Smooth muscle cell (in vitro differentiated cells): ENCODE measurements around the gene ALS2CL. TPM values are rescaled to one million over a fixed set of nuclear protein-coding genes. Genes with fewer than 3 reads are reported as not detected.

Experiments
- DNase-seq: peaks from one replicate; lab custom pipeline; 2025; ENCODE audit not compliant: unreplicated experiment; lab: John Stamatoyannopoulos, UW
- H2AFZ ChIP-seq: fragments of 200-600 bp; sonication (generic); 2 replicates; pipeline ENCODE4 v1.6.0; 2016; ENCODE audit warnings: antibody characterized with exemption, low read depth, mild to moderate bottlenecking
- H3F3A ChIP-seq: fragments of 200-600 bp; sonication (generic); 2 replicates; pipeline ENCODE4 v1.6.0; 2017; ENCODE audit warnings: antibody characterized with exemption, low read depth
- H3K27ac ChIP-seq: fragments of 200-600 bp; sonication (generic); 2 replicates; pipeline ENCODE4 v1.5.1; 2016; ENCODE audit warnings: low read depth, mild to moderate bottlenecking
- H3K27me3 ChIP-seq: fragments of 200-600 bp; sonication (generic); 2 replicates; pipeline ENCODE4 v1.6.1; 2016; ENCODE audit warnings: low read depth, mild to moderate bottlenecking
- H3K36me3 ChIP-seq: fragments of 200-600 bp; sonication (generic); 2 replicates; pipeline ENCODE4 v1.5.1; 2016; ENCODE audit warnings: low read depth
- H3K4me1 ChIP-seq: fragments of 200-600 bp; sonication (generic); 2 replicates; pipeline ENCODE4 v1.5.1; 2016; ENCODE audit warnings: low read depth
- H3K4me2 ChIP-seq: fragments of 200-600 bp; sonication (generic); 2 replicates; pipeline ENCODE4 v1.6.0; 2016; ENCODE audit warnings: mild to moderate bottlenecking
- H3K4me3 ChIP-seq: fragments of 200-600 bp; sonication (generic); 2 replicates; pipeline ENCODE4 v1.5.1; 2016; ENCODE audit warnings: mild to moderate bottlenecking
- H3K79me2 ChIP-seq: fragments of 200-600 bp; sonication (generic); 2 replicates; pipeline ENCODE4 v1.6.0; 2016; ENCODE audit warnings: low read depth, mild to moderate bottlenecking
- H3K9ac ChIP-seq: fragments of 200-600 bp; sonication (generic); 2 replicates; pipeline ENCODE4 v1.6.0; 2016; ENCODE audit warnings: low read depth
- H3K9me3 ChIP-seq: fragments of 200-600 bp; sonication (generic); replicated peaks from 2 replicates; pipeline ENCODE4 v1.5.1; 2016; ENCODE audit warnings: low read depth
- H4K20me1 ChIP-seq: fragments of 200-600 bp; sonication (generic); 2 replicates; pipeline ENCODE4 v1.6.0; 2016; ENCODE audit warnings: low read depth
- CTCF ChIP-seq: fragments of 200-600 bp; sonication (generic); IDR thresholded peaks from 2 replicates; pipeline ENCODE4 v1.5.1; 2017; ENCODE audit warnings: borderline replicate concordance, mild to moderate bottlenecking, antibody characterized with exemption; ENCODE audit not compliant: insufficient read depth, poor library complexity, severe bottlenecking
- WGBS: methylation state at CpG from one replicate; pipeline ENCODE4 v1.1.7; 2016; ENCODE audit warnings: low lambda C conversion rate; 5-methylcytosine and 5-hydroxymethylcytosine counted together
- polyA plus RNA-seq: library from polyadenylated mRNA; unstranded; fragments of >200 nt; fragmentation: Nextera tagmentation; extraction: Ambion mirVana; gene quantifications from 2 replicates; pipeline ENCODE4 v1.2.1, GENCODE V29; 2016
- total RNA-seq: library from RNA; depleted of rRNA; stranded (reverse); fragments of >200 nt; gene quantifications from 2 replicates; pipeline ENCODE4 v1.2.3, GENCODE V29; 2014

The ALS2CL gene
- total and polyA plus RNA-seq, 2 experiments from 2014 or later = 8.5 to 9.4 TPM

GRCh38 chr3:46681856-46682540 is 11.5 kb downstream of the ALS2CL start:
- no peaks in the 10 kb centered on the region for H3K79me2 ChIP-seq
- no peak for TF ChIP-seq CTCF
- no peak overlapping the region for H2AFZ ChIP-seq
- no peaks in the 10 kb centered on the region for H3F3A ChIP-seq
- no peaks in the 10 kb centered on the region for H4K20me1 ChIP-seq
- H3K9me3 ChIP-seq = no peaks in the 10 kb centered on the region
- H3K9ac ChIP-seq = no peak overlapping the region
- WGBS = 90% methylated on average over 13 of the region's 13 CpGs
- DNase-seq = no peak
- no peak overlapping the region for H3K4me3 ChIP-seq
- H3K4me1 ChIP-seq = no peaks in the 10 kb centered on the region
- no peak overlapping the region for H3K4me2 ChIP-seq
- H3K27ac ChIP-seq = no peak overlapping the region
- H3K27me3 ChIP-seq = no peaks in the 10 kb centered on the region
- H3K36me3 ChIP-seq = no peaks in the 10 kb centered on the region

GRCh38 chr3:46681387-46681786 is 12.1 kb downstream of the ALS2CL start:
- TF ChIP-seq CTCF = no peak
- no peaks in the 10 kb centered on the region for H4K20me1 ChIP-seq
- 98% methylated on average over 10 of the region's 10 CpGs for WGBS

DNA sequence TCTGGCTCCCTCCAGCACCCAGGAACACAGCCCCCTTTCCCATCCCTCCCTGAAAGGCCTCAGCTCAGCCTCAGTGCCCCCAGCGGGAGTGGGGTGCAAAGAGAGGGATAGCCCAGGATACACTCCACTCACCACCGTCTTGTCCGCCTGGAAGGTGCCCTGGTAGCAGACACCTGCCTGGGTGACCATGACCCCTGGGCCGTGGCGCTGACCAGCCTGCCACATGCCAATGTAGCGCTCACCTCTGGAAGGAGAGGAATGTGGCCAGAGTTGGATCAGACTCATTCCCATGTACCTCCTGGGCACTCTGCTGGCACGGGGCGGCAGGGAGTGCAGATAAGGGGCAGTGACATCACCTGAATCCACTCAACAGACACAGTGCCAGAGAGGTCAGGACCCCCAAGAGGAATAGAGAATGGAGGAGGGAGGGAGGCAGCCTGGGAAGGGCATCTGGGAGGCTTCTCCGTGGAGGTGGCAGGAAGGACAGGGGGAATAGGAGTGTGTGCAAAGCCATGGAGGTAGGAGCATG is 13.1 kb downstream of the ALS2CL start:
- Histone ChIP-seq H3K36me3 (no peaks in the 10 kb centered on the region), H3K4me2 (no peak overlapping the region), H3K79me2 (no peaks in the 10 kb centered on the region), H3K4me3 (no peak overlapping the region), H4K20me1 (no peaks in the 10 kb centered on the region), H3K4me1 (no peaks in the 10 kb centered on the region), H3K27ac (no peak overlapping the region), H3F3A (no peaks in the 10 kb centered on the region), H2AFZ (no peak overlapping the region), H3K9ac (no peak overlapping the region), H3K27me3 (no peaks in the 10 kb centered on the region), H3K9me3 (no peaks in the 10 kb centered on the region)
- no peak for DNase-seq
- no peak for TF ChIP-seq CTCF
- WGBS = 98% methylated on average over 9 of the region's 9 CpGs

More at GRCh38 chr3:46681387-46681786, 12.1 kb downstream of the ALS2CL start:
- Histone ChIP-seq H3K36me3 (no peaks in the 10 kb centered on the region), H3K27me3 (no peaks in the 10 kb centered on the region), H3K4me2 (no peak overlapping the region), H3K4me3 (no peak overlapping the region), H3K4me1 (no peaks in the 10 kb centered on the region), H3F3A (no peaks in the 10 kb centered on the region), H3K27ac (no peak overlapping the region), H3K9ac (no peak overlapping the region), H3K9me3 (no peaks in the 10 kb centered on the region), H2AFZ (no peak overlapping the region), H3K79me2 (no peaks in the 10 kb centered on the region)
- DNase-seq = no peak

DNA sequence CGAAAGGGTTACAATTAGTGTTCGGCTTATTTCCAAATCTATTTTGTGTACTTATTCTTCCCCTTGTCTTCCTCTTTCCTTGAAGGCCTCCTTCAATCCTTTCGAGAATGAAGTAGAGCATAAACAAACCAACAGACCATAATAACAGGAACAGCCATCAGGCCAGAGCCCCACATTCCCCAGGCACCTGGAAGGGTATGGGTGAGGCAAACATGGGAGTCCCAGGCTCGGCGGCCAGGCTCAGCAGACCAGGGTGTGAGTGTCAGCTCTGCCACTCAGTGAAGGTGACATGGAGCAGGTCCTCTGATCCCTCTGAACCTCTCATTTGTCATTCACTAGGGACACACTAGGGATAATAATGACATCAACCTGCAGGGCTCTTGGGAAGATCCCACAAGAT is 13.8 kb downstream of the ALS2CL start:
- Histone ChIP-seq H3K36me3 (no peaks in the 10 kb centered on the region), H3K4me1 (no peaks in the 10 kb centered on the region), H3K27ac (no peak overlapping the region), H3K9ac (no peak overlapping the region), H3K27me3 (no peaks in the 10 kb centered on the region), H3K79me2 (no peaks in the 10 kb centered on the region), H4K20me1 (no peaks in the 10 kb centered on the region), H3K9me3 (no peaks in the 10 kb centered on the region), H3K4me3 (no peak overlapping the region), H3K4me2 (no peak overlapping the region), H2AFZ (no peak overlapping the region), H3F3A (no peaks in the 10 kb centered on the region)
- TF ChIP-seq CTCF = no peak
- 87% methylated on average over 5 of the region's 5 CpGs for WGBS
- DNase-seq = no peak
